OCI-LY1 (cell line): ENCODE measurements around the gene FMN1.

ENCODE experiments used
- EZH2 ChIP-seq: fragments of 200-600 bp; sonication (generic), shearing (Covaris generic); IDR thresholded peaks from 2 replicates; pipeline ENCODE4 v1.8.0; 2017; ENCODE audit warnings: borderline replicate concordance, mixed run types, mild to moderate bottlenecking, antibody characterized with exemption, low read length, moderate library complexity, mixed read lengths
- TF ChIP-seq, protein P1 (sequence below): fragments of 200-600 bp; sonication (generic), shearing (Covaris generic); IDR thresholded peaks from 2 replicates; pipeline ENCODE4 v1.5.1; 2017; ENCODE audit warnings: mild to moderate bottlenecking, antibody characterized with exemption, low read length, moderate library complexity, mixed read lengths

GRCh38 chr15:32987067-32987466 lies 207.4 kb downstream of the FMN1 start:
- no peak for TF ChIP-seq EZH2
- TF ChIP-seq, protein P1, sequence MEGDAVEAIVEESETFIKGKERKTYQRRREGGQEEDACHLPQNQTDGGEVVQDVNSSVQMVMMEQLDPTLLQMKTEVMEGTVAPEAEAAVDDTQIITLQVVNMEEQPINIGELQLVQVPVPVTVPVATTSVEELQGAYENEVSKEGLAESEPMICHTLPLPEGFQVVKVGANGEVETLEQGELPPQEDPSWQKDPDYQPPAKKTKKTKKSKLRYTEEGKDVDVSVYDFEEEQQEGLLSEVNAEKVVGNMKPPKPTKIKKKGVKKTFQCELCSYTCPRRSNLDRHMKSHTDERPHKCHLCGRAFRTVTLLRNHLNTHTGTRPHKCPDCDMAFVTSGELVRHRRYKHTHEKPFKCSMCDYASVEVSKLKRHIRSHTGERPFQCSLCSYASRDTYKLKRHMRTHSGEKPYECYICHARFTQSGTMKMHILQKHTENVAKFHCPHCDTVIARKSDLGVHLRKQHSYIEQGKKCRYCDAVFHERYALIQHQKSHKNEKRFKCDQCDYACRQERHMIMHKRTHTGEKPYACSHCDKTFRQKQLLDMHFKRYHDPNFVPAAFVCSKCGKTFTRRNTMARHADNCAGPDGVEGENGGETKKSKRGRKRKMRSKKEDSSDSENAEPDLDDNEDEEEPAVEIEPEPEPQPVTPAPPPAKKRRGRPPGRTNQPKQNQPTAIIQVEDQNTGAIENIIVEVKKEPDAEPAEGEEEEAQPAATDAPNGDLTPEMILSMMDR, result no peak
